DMS 273 treated with DMSO at 0.1 percent for 48 hours (cell line): Measurements from ENCODE around the gene ADAMTS15.

Experiments used
- DNase-seq: peaks from one replicate; lab custom pipeline; 2025; lab: John Stamatoyannopoulos, UW

ADAMTS15 gene

GRCh38 chr11:130458410-130458729, 9.9 kb downstream of the ADAMTS15 start:
- DNase-seq = no peak

GRCh38 chr11:130459521-130459920, 11.1 kb downstream of the ADAMTS15 start:
- no peak for DNase-seq

DNA sequence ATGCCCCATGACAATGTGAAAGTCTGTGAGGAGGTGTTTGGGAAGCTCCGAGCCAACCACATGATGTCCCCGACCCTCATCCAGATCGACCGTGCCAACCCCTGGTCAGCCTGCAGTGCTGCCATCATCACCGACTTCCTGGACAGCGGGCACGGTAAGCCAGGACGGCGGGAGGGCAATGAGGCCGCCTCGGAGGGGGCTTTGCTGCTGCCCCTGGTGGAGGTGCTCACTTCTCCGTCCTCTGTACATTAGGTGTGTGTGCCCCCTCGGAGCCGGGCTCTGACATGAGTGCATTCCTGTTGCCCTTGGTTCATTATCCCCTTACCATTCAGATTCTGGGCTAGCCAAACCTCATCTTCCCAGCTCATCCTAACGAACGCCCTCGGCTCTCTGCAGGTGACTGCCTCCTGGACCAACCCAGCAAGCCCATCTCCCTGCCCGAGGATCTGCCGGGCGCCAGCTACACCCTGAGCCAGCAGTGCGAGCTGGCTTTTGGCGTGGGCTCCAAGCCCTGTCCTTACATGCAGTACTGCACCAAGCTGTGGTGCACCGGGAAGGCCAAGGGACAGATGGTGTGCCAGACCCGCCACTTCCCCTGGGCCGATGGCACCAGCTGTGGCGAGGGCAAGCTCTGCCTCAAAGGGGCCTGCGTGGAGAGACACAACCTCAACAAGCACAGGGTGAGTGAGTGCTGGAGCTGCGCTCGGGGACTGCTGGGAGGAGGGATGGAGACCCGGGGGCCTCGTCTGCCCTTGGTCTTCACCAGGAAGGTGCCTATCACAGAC, 13.8 kb downstream of the ADAMTS15 start:
- peak; percentile 10 for DNase-seq

GRCh38 chr11:130462931-130463330, 14.5 kb downstream of the ADAMTS15 start:
- no peak for DNase-seq

GRCh38 chr11:130464291-130464812, 15.9 kb downstream of the ADAMTS15 start:
- DNase-seq = no peak

DNA sequence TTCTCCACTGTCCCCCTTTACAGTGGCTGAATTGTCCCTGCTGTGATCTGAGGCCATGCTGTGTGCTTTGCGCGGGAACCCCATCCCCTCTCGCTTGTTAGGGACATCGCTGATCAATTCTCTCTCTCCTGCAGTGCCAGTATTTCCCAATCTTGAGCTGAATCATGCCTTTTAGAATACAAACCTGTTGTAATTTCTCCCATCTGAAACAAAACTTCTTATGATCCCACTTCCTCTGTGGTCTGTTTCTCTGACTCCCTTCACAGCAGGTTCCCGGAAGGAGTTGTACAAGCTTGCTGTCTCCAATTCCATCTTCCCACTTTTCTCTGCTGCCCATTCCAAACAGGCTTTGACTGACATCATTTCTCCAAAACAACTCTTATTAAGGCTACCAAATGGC, 16.8 kb downstream of the ADAMTS15 start:
- DNase-seq = no peak

DNA sequence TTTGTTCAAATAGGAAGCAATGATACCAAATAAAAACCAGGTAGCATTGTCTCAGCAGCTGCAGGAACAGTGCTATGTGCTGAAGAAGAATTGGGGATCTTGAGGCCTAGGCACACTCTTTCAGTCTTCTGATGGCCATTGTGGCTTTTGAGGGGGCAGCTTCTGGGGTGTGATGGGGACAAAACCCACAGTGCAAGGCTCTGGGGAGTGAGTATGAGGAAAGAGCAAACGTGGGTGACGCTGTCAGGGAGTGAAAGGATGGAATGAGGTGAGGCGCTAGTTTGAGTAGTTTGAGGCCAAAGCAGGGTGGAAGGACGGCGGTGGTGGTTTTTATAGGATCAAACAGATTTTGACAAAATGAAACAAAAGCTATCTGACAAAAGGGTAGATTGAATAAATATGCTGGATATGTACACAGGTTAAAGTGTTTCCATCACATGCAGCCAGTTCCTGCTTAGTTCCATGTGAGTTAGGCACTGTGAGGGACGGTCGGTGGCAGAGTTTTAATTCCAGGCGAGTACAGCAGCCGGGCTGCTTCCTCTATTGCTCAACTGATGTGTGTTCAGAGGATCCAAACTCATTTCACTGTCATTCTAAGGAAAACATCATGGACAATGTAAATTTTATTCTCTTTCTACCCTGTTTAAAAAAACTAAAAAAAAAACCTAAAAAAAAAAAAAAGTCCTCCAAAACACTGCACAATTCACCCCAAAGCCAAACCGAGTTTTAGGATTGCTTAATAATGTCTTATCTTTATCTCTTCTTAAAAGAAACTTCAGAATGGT, 18.9 kb downstream of the ADAMTS15 start:
- no peak for DNase-seq

DNA sequence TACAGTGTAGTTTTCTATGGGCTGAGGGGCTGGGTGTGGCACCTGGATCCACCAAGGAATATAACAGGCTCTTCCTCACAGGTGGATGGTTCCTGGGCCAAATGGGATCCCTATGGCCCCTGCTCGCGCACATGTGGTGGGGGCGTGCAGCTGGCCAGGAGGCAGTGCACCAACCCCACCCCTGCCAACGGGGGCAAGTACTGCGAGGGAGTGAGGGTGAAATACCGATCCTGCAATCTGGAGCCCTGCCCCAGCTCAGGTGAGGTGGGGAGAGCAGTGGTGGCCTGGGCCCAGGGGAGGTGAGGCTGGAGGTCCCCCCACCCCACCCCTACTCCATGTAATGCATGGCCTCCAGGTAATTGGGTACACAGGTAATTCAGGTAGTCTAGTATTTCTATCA, 20.7 kb downstream of the ADAMTS15 start:
- no peak for DNase-seq

DNA sequence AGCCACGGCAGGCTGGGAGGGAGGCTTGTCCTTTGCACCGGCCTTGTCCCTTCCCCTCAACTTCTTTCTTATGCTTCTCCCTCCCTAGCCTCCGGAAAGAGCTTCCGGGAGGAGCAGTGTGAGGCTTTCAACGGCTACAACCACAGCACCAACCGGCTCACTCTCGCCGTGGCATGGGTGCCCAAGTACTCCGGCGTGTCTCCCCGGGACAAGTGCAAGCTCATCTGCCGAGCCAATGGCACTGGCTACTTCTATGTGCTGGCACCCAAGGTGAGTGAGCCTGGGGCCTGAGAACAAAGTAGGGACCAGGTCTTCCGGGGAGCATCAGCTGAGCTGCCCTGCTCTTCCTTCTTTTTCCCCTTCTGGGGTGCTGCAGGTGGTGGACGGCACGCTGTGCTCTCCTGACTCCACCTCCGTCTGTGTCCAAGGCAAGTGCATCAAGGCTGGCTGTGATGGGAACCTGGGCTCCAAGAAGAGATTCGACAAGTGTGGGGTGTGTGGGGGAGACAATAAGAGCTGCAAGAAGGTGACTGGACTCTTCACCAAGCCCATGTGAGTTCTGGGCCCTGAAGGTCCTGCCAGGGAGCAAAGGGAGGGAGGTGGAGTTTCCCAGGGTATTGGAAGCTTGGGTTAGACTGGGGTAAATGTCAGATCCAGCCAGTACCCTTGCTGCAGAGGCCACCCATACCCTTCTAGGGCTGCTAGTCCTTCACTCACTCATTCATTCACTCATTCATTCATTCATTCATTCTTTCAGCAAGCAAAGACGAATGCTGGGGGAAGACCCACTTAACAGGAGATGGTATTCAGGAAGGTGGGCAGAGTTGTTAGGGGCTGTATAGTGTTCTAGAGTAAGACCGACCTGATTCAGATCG, 22.6 kb downstream of the ADAMTS15 start:
- DNase-seq = no peak

- DNase-seq = no peak
These were observed 23.4 kb downstream of the ADAMTS15 start for GRCh38 chr11:130471731-130472433.

- DNase-seq = no peak
These were observed 24.1 kb downstream of the ADAMTS15 start for GRCh38 chr11:130472434-130472961.

- DNase-seq = no peak
These were observed 24.8 kb downstream of the ADAMTS15 start for GRCh38 chr11:130473056-130473794.

- DNase-seq = no peak
These were observed 25.4 kb downstream of the ADAMTS15 start for GRCh38 chr11:130473795-130474377.

DNA sequence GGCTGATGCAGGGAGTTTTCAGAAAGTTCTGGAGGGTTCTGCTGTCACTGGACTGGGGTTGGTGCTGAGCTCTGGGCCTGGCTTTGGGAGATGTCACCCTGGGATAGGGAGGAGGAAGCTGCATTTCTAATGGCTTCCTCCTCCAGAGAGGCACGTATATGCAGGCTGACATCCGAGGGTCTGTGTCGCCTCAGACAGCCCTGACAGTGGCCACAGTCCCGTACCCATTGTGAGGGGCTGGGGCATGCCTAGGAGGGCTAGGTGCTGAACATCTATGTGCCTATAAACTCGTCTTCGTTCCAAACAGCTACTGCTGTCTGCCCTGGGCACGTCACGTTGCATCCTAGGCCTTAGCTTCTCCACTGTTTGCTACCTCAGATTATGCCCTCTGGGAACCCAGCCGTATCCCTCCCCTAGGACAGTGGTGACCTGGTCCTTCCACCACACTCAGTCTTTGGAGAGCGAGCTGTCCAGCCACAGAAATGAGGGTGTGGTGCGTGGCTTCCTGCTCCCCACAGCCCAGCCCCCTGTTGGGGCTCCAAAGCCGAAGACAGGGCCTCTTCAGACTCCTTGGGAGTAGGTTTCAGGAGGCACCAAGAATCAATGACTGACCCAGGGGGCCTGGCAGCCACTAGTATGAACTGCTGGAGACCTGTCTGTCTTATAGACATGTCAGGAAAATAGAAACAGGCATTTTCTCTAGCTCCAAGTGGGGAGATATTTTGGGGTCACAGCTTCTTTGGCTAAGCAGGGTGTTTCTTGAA, 26.4 kb downstream of the ADAMTS15 start:
- no peak for DNase-seq

- no peak for DNase-seq
These were observed 27.1 kb downstream of the ADAMTS15 start for GRCh38 chr11:130475426-130476053.

DNA sequence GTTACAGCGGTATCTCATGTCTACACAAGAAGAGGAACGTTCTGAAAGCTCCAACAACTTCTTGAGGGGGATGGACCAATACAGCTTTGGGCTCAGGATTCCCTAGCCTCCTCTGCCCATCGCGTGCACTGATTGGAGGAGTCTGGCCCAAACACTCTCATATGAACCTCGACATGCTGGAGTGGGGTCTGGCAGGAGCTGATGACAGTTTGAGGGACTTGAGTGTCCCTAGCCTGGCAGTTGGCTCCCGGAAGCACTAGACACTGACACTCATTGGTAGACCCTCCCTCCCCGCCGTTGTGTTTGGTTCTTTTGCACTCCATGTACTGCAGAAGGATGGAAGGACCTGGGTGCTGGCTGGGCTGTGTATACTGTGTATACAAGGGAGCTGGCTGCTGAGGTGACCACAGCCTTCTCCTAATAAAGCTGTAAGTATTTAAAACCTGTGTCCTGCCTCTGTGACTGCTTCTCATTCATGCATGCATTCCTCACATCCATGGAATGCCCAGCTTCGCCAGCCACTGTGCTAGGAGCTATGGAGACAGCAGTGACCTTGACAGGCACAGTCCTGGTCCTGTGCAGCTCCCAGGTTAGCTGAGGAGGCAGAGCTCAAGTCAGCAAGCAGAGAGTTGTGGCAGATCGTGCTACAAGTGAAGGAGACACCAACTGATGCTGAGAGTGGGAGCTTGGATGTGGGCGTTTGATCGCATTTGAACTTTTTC, 27.9 kb downstream of the ADAMTS15 start:
- DNase-seq = no peak

GRCh38 chr11:130476922-130477491, 28.6 kb downstream of the ADAMTS15 start:
- DNase-seq = no peak

GRCh38 chr11:130477586-130478203, 29.2 kb downstream of the ADAMTS15 start:
- no peak for DNase-seq
